CD4-positive, alpha-beta memory T cell (primary cell): ENCODE results near the gene CYP1B1. TPM values are rescaled to one million over a fixed set of nuclear protein-coding genes. Genes with fewer than 3 reads are reported as not detected.

Experiments used
- CTCF ChIA-PET: fragments of 350-600 bp; sonication (Branson Sonifier 250); formaldehyde crosslinking; loops from one replicate; lab custom pipeline; 2021; ENCODE audit warnings: inconsistent platforms; ENCODE audit not compliant: partially characterized antibody; lab: Charles Lee
- POLR2A ChIA-PET: fragments of 350-600 bp; sonication (Branson Sonifier 250); formaldehyde crosslinking; loops from one replicate; lab custom pipeline; 2021; ENCODE audit not compliant: partially characterized antibody; lab: Charles Lee
- DNase-seq, 5 donors: peaks; one replicate each; pipeline versions ENCODE4 v3.0.0 to v3.0.0-alpha.2; 2020 to 2022; ENCODE audit warnings: mixed read lengths in 1 of 5
- H3K27ac ChIP-seq: one replicate; pipeline ENCODE4 v1.7.0; 2013; ENCODE audit warnings: low read depth, low read length
- H3K27me3 ChIP-seq: 2 replicates; pipeline ENCODE4 v1.7.0; 2013; ENCODE audit warnings: mild to moderate bottlenecking, low read length, moderate library complexity; ENCODE audit not compliant: insufficient read depth
- H3K36me3 ChIP-seq: 2 replicates; pipeline ENCODE4 v1.7.0; 2013; ENCODE audit warnings: mild to moderate bottlenecking, low read length, moderate library complexity; ENCODE audit not compliant: insufficient read depth
- H3K4me1 ChIP-seq: 2 replicates; pipeline ENCODE4 v1.7.0; 2013; ENCODE audit warnings: mild to moderate bottlenecking, low read length, moderate library complexity; ENCODE audit not compliant: insufficient read depth
- H3K4me3 ChIP-seq, 2 donors: one replicate each; pipeline ENCODE4 v1.7.0; 2013; ENCODE audit warnings: low read length in 2 of 2, mild to moderate bottlenecking in 1 of 2
- H3K9me3 ChIP-seq, 2 donors: one replicate each; pipeline ENCODE4 v1.7.0; 2013; ENCODE audit warnings: low read length in 2 of 2, control low read depth in 1 of 2; ENCODE audit not compliant: control insufficient read depth in 1 of 2
- H3K27ac Mint-ChIP-seq, 7 donors: one replicate each; pipeline ENCODE4 v1.8.0; 2020 to 2021; ENCODE audit warnings: mixed read lengths in 7 of 7, mild to moderate bottlenecking in 6 of 7, inconsistent platforms in 3 of 7, moderate library complexity in 3 of 7
- H3K27me3 Mint-ChIP-seq, 2 donors: one replicate each; pipeline ENCODE4 v1.8.0; 2020 to 2021; ENCODE audit warnings: mixed read lengths in 2 of 2
- H3K36me3 Mint-ChIP-seq, 2 donors: one replicate each; pipeline ENCODE4 v1.8.0; 2020 to 2021; ENCODE audit warnings: mixed read lengths in 2 of 2, inconsistent platforms in 1 of 2, mild to moderate bottlenecking in 1 of 2
- H3K4me1 Mint-ChIP-seq, 4 donors: one replicate each; pipeline ENCODE4 v1.8.0; 2020 to 2021; ENCODE audit warnings: mixed read lengths in 4 of 4, mild to moderate bottlenecking in 1 of 4
- H3K4me3 Mint-ChIP-seq, 8 donors: one replicate each; pipeline ENCODE4 v1.8.0; 2020 to 2021; ENCODE audit warnings: mixed read lengths in 8 of 8, mild to moderate bottlenecking in 7 of 8, moderate library complexity in 6 of 8, inconsistent platforms in 3 of 8
- H3K9me3 Mint-ChIP-seq, 8 donors: one replicate each; pipeline ENCODE4 v1.8.0; 2020 to 2021; ENCODE audit warnings: mixed read lengths in 8 of 8, mild to moderate bottlenecking in 5 of 8, inconsistent platforms in 3 of 8, moderate library complexity in 1 of 8
- intact Hi-C: fragments of 100-400 bp; cut with micrococcal nuclease; formaldehyde crosslinking; loops from one replicate; pipeline ENCODE4 v1.15.1; 2023
- polyA plus RNA-seq, 2 donors: library from polyadenylated mRNA; unstranded; fragments of 300-500 nt; fragmentation: Illumina TruSeq; gene quantifications; one replicate each; pipeline ENCODE4 v1.2.3, GENCODE V29; 2021
- total RNA-seq, 2 experiments: library from RNA; stranded (reverse); gene quantifications; one replicate each; pipeline ENCODE4 v1.2.3, GENCODE V29; 2021

CYP1B1 gene
- total RNA-seq, result 1 to 10 TPM; 5.8 to 6.4 TPM
- polyA plus RNA-seq, result under 1 TPM in 1 of 2 donors, not detected in 1; 0.04 TPM

DNA sequence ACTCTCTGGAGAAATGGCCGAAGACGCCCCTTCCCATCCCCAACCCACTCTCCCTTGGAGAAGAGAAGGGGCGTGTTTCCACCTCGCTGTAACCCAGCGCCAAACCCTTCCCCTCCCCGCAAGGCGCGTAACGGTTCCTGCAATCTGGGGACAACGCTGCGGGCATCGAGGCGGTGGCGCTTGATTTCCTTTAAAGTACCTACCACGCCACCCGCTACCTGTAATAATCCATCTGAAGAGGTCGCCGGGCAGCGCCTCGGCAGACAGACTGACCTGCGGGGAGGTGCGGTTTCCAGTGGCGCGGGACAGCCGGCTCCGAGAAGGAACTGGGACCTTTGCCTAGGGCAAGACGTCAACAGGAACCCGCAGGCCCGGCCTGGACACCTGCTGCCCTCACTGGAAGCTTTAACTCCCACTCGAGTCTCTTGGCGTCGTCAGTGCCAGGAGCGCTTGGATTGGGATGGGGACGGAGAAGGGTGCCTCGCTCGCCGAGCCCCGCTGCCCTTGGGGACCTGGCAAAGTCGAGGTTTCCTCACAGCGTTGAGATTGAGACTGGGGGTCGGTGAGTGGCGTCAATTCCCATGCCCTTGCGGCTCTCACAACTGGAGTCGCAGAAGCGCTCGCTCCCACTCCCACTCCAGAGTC, at the start of gene CYP1B1:
TSS of gene CYP1B1 (minus strand) at position 645 of the 645 bp plus-strand sequence. CDS start 763 bp downstream, outside the sequence.
- peaks cover 5% of the 10 kb centered on the region for H3K4me1 ChIP-seq
- POLR2A ChIA-PET, result no interaction called here
- CTCF ChIA-PET, result no interaction called here
- H3K36me3 ChIP-seq, result no peaks in the 10 kb centered on the region
- H3K27ac ChIP-seq, result no peak within 1 kb of the TSS
- peaks cover 6 to 32% (median 15%) of the 10 kb centered on the region in 4 donors for H3K4me1 Mint-ChIP-seq
- intact Hi-C loops, result no loop called here
- H3K4me3 Mint-ChIP-seq, result peak within 1 kb of the TSS; percentile 15 to 67 (median 53)
- H3K27me3 ChIP-seq, result peaks cover 15% of the 10 kb centered on the region
- no peak for DNase-seq
- H3K9me3 ChIP-seq, result no peaks in the 10 kb centered on the region
- no peak within 1 kb of the TSS for H3K27ac Mint-ChIP-seq
- peaks cover 0 to 4% of the 10 kb centered on the region in 2 donors for H3K36me3 Mint-ChIP-seq
- no peaks in the 10 kb centered on the region for H3K9me3 Mint-ChIP-seq
- peaks cover 35% of the 10 kb centered on the region in 2 donors for H3K27me3 Mint-ChIP-seq
- no peak within 1 kb of the TSS for H3K4me3 ChIP-seq

DNA sequence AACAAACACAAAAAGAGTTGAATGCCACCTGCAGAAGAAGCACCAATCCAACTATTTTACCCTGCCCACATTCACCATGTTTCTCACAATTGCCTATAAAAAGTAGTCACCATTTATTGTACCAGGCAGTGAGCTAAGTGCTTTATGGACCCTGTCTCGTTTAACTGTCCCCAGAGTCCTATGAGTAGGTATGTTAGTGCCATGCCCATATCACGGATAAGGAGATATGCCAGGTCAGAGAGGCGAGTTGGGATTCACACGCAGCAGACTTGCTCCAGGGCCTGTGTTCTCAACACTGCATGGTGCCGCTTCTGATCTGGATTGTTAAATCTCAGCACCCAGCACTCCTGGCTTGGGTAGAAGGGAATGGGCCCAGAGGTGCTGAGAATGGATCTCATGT, 49.1 kb upstream of the CYP1B1 start:
- H3K4me3 ChIP-seq, result no peak overlapping the region
- Mint-ChIP-seq H3K27ac (no peak overlapping the region), H3K36me3 (peaks cover 6 to 8% of the 10 kb centered on the region in 2 donors), H3K27me3 (peaks cover 0 to 3% of the 10 kb centered on the region in 2 donors), H3K9me3 (peaks cover 8 to 30% (median 17%) of the 10 kb centered on the region in 8 donors), H3K4me3 (no peak overlapping the region), H3K4me1 (no peaks in the 10 kb centered on the region)
- POLR2A ChIA-PET, result no interaction called here
- no peaks in the 10 kb centered on the region for H3K4me1 ChIP-seq
- no peaks in the 10 kb centered on the region for H3K9me3 ChIP-seq
- no peaks in the 10 kb centered on the region for H3K36me3 ChIP-seq
- no peak for DNase-seq
- no peak overlapping the region for H3K27ac ChIP-seq
- H3K27me3 ChIP-seq, result no peaks in the 10 kb centered on the region
- CTCF ChIA-PET, result interaction anchor here (1.5 kb wide), 1 partner anchor 143 kb away, joined by 3 read pairs; no protein-coding TSS in a partner anchor
- intact Hi-C loops, result no loop called here

DNA sequence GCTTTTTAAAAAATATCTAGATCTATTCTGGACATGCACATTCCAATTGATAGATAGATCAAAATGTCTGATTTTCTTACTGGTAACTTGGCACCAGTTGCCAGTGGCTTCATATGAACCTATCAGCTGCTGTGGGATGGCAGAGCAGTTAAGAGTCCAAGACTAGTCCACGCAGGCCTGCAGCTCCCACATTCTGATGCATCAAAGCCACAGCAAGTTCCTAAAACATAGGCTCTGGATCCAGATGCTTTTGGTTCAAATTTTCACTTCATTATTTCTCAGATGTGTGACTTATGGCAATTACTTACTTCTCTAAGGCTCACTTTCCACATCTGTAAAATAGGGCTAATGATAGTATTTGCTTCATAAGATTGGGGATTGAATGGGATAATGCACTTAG, 48.0 kb upstream of the CYP1B1 start:
- Mint-ChIP-seq H3K4me3 (no peak overlapping the region), H3K27ac (no peak overlapping the region), H3K4me1 (no peaks in the 10 kb centered on the region), H3K9me3 (peaks cover 8 to 30% (median 14%) of the 10 kb centered on the region in 8 donors), H3K27me3 (peaks cover 1 to 4% of the 10 kb centered on the region in 2 donors), H3K36me3 (peaks cover 6 to 8% of the 10 kb centered on the region in 2 donors)
- H3K27me3 ChIP-seq, result no peaks in the 10 kb centered on the region
- no peak overlapping the region for H3K27ac ChIP-seq
- POLR2A ChIA-PET, result no interaction called here
- H3K9me3 ChIP-seq, result no peaks in the 10 kb centered on the region
- no peaks in the 10 kb centered on the region for H3K4me1 ChIP-seq
- H3K36me3 ChIP-seq, result no peaks in the 10 kb centered on the region
- no peak overlapping the region for H3K4me3 ChIP-seq
- no peak for DNase-seq
- CTCF ChIA-PET, result interaction anchor here (0.6 kb wide), 1 partner anchor 386 kb away, joined by 4 read pairs; no protein-coding TSS in a partner anchor
- intact Hi-C loops, result no loop called here

DNA sequence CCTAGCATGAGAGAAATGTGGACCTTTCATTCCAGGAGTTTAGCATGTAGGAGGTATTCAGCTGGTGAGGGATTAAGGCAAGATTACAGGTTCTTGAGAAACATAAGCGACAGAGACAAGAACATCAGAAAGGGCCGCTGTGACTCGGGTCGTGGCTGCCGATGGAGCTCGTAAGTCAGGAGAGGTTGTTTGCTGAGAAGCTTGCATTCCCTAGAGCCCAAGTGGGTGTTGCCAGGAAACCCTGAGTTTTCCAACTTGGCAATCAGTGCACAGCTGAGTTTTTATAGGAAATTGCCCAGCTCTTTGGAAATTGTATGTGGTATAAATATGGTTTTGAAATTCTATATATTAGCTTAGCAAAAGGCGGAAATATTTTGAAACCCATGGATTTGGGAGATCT, 46.4 kb upstream of the CYP1B1 start:
- H3K4me1 Mint-ChIP-seq, result no peaks in the 10 kb centered on the region
- H3K4me3 ChIP-seq, result no peak overlapping the region
- H3K36me3 ChIP-seq, result no peaks in the 10 kb centered on the region
- H3K9me3 Mint-ChIP-seq, result peaks cover 4 to 15% (median 11%) of the 10 kb centered on the region in 8 donors
- no peaks in the 10 kb centered on the region for H3K27me3 ChIP-seq
- H3K4me3 Mint-ChIP-seq, result no peak overlapping the region
- ChIA-PET CTCF (interaction anchor here (1.6 kb wide), 1 partner anchor 13 kb away, joined by 4 read pairs; no protein-coding TSS in a partner anchor), POLR2A (no interaction called here)
- H3K27ac ChIP-seq, result no peak overlapping the region
- no peaks in the 10 kb centered on the region for H3K4me1 ChIP-seq
- intact Hi-C loops, result no loop called here
- H3K27ac Mint-ChIP-seq, result no peak overlapping the region
- peaks cover 1 to 7% of the 10 kb centered on the region in 2 donors for H3K27me3 Mint-ChIP-seq
- peaks cover 0 to 4% of the 10 kb centered on the region in 2 donors for H3K36me3 Mint-ChIP-seq
- no peak for DNase-seq
- no peaks in the 10 kb centered on the region for H3K9me3 ChIP-seq

DNA sequence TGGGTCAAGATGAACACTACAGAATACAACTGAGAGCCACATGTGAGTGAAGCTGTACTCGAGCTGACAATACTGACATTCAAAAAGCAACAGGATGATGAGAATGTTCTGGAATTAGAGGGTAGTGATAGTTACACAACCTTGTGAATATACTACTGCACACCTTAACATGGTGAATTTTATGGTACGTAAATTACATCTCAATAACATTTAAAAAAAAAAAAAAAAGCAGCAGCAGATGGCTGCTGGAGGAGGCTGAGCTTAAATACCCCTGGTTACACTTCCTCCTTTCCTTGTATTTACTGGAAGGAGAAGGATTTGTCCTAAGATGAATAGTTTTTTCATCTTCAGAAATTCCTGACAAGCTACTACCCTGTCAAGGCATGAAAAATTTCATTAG, 45.5 kb upstream of the CYP1B1 start:
- intact Hi-C loops, result no loop called here

DNA sequence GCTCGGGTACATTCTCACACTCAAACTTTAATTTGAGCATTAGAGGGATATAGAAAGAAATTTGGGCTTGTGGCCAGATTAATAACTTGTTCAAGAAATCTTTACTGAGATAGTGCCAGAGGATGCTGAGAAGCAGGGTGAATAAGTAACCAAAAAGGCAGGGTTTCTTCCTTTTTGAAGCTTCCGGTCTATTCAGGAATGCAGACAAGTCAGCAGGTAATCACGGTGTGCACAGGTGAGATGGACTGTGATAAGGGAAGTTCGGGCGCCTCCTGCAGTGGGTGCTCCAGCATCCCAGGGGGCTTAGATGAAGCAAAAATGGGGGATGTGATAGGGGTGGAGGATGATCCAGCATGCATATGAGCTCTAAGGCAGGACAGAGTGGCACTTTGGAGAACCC, 44.9 kb upstream of the CYP1B1 start:
- no peaks in the 10 kb centered on the region for H3K27me3 ChIP-seq
- no peaks in the 10 kb centered on the region for H3K9me3 ChIP-seq
- intact Hi-C loops, result no loop called here
- Mint-ChIP-seq H3K27ac (no peak overlapping the region), H3K27me3 (peaks cover 1 to 7% of the 10 kb centered on the region in 2 donors), H3K36me3 (no peaks in the 10 kb centered on the region), H3K4me1 (no peaks in the 10 kb centered on the region), H3K9me3 (peaks cover 0 to 5% (median under 1%) of the 10 kb centered on the region in 8 donors), H3K4me3 (no peak overlapping the region)
- H3K4me3 ChIP-seq, result no peak overlapping the region
- DNase-seq, result no peak
- no peak overlapping the region for H3K27ac ChIP-seq
- ChIA-PET POLR2A (no interaction called here), CTCF (interaction anchor here (1.6 kb wide), 1 partner anchor 11 kb away, joined by 4 read pairs; no protein-coding TSS in a partner anchor)
- no peaks in the 10 kb centered on the region for H3K4me1 ChIP-seq
- H3K36me3 ChIP-seq, result no peaks in the 10 kb centered on the region

More for the DNA sequence above, 45.5 kb upstream of the CYP1B1 start:
- Histone ChIP-seq H3K4me1 (no peaks in the 10 kb centered on the region), H3K36me3 (no peaks in the 10 kb centered on the region), H3K9me3 (no peaks in the 10 kb centered on the region), H3K27ac (no peak overlapping the region), H3K27me3 (no peaks in the 10 kb centered on the region), H3K4me3 (no peak overlapping the region)
- ChIA-PET POLR2A (no interaction called here), CTCF (interaction anchor here (1.6 kb wide), 1 partner anchor 12 kb away, joined by 4 read pairs; no protein-coding TSS in a partner anchor)
- no peak overlapping the region for H3K27ac Mint-ChIP-seq
- H3K4me3 Mint-ChIP-seq, result no peak overlapping the region
- peaks cover 1 to 7% of the 10 kb centered on the region in 2 donors for H3K27me3 Mint-ChIP-seq
- no peaks in the 10 kb centered on the region for H3K4me1 Mint-ChIP-seq
- no peaks in the 10 kb centered on the region for H3K36me3 Mint-ChIP-seq
- DNase-seq, result no peak
- peaks cover 0 to 6% (median 4%) of the 10 kb centered on the region in 8 donors for H3K9me3 Mint-ChIP-seq

DNA sequence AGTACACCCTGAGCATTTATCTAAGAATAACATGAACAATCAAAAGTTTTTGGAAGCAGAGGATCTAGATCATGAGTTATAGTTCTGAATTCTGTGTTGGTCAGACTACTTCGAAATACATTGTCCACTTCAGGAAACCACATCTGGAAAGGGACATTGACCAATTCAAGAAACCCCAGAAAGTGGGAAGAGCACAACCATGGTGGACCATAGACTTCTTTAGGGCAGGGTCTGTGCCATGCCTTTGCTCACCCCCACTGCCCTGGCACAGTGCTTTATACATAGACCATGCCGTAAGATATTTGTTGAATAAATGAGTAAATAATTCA, 44.3 kb upstream of the CYP1B1 start:
- Histone ChIP-seq H3K4me3 (no peak overlapping the region), H3K27me3 (no peaks in the 10 kb centered on the region), H3K9me3 (no peaks in the 10 kb centered on the region), H3K27ac (no peak overlapping the region), H3K36me3 (no peaks in the 10 kb centered on the region), H3K4me1 (no peaks in the 10 kb centered on the region)
- no peak for DNase-seq
- H3K36me3 Mint-ChIP-seq, result no peaks in the 10 kb centered on the region
- no peak overlapping the region for H3K27ac Mint-ChIP-seq
- H3K4me3 Mint-ChIP-seq, result no peak overlapping the region
- H3K9me3 Mint-ChIP-seq, result peaks cover 0 to 2% (median 0%) of the 10 kb centered on the region in 8 donors
- no peaks in the 10 kb centered on the region for H3K4me1 Mint-ChIP-seq
- intact Hi-C loops, result no loop called here
- peaks cover 1 to 7% of the 10 kb centered on the region in 2 donors for H3K27me3 Mint-ChIP-seq
- POLR2A ChIA-PET, result no interaction called here
- CTCF ChIA-PET, result no interaction called here
